Measurements from ENCODE around the gene ARID1B. TPM values are rescaled to one million over a fixed set of nuclear protein-coding genes. Genes with fewer than 3 reads are reported as not detected.

The ARID1B gene
- polyA plus RNA-seq, 1 experiment = 17.0 TPM

DNA sequence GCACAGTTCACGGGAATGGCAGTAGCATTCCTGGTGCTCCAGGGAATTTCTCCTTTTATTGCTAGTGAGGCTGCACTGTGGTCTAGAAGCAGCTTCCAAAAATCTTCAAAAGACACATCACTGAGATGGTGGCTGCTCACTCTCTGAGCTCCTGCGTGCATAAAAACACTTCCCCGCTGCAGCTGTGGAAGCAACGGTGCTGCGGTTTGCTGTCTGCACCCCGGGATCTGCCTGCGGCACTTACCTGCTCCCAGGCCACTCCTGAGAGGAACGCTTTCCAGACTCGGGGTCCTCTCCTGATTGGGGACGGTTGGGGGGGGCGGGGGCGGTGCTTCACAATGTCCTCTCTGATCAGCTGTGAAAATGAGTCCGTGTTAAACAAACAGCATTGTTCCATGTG lies 468.3 kb downstream of the ARID1B start:
- ChIA-PET CTCF (interaction anchor here (1.4 to 2.3 kb wide), 2 partner anchors 10 to 32 kb away, joined by 3 to 7 read pairs; no protein-coding TSS in a partner anchor), POLR2A (interaction anchor here (0.8 kb wide), 1 partner anchor 9 kb away, joined by 4 read pairs; no protein-coding TSS in a partner anchor)
- DNase-seq (ENCODE audit: low read depth) = no peak
- TF ChIP-seq, protein P1, sequence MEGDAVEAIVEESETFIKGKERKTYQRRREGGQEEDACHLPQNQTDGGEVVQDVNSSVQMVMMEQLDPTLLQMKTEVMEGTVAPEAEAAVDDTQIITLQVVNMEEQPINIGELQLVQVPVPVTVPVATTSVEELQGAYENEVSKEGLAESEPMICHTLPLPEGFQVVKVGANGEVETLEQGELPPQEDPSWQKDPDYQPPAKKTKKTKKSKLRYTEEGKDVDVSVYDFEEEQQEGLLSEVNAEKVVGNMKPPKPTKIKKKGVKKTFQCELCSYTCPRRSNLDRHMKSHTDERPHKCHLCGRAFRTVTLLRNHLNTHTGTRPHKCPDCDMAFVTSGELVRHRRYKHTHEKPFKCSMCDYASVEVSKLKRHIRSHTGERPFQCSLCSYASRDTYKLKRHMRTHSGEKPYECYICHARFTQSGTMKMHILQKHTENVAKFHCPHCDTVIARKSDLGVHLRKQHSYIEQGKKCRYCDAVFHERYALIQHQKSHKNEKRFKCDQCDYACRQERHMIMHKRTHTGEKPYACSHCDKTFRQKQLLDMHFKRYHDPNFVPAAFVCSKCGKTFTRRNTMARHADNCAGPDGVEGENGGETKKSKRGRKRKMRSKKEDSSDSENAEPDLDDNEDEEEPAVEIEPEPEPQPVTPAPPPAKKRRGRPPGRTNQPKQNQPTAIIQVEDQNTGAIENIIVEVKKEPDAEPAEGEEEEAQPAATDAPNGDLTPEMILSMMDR (IDR thresholded peaks at IDR 0.05; ENCODE audit: insufficient read depth, low read depth, low read length) = no peak
- no peaks in the 10 kb centered on the region for H3K36me3 ChIP-seq (ENCODE audit: control insufficient read depth, insufficient read depth, low read length)
- peaks cover 10% of the 10 kb centered on the region for H3K27me3 ChIP-seq (ENCODE audit: control insufficient read depth, insufficient read depth, low read length)
- H3K4me3 ChIP-seq (ENCODE audit: low read depth, low read length) = no peak overlapping the region

DNA sequence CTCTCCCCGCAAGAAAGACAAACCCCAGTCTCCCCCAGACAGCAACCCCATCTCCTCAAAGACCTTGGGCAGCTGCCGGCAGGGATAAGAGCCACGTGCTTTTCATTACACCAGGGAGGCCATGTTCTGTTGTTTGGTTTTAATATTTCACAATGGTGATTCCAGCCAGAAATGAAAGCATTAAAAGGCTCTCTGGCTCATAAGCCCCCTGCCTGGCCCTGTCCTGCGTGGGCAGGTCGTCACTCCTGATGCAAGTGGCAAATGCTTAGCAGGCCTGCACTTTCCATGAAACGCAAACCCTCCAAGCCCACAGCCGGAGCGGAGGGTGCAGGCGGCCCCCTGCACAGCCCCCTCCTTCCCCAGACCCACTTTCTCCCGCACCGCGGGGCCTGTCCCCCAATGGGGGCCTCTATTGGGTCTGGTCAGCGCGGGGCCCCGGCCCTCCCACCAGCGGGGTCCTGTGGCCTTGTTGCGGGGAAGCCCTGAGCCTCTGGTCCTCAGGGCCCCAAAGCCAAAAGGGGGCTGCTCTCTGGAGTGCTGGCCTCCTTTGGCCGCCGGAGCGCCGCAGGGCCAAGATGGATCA lies 469.0 kb downstream of the ARID1B start:
- POLR2A ChIA-PET = interaction anchor here (0.8 kb wide), 1 partner anchor 8 kb away, joined by 4 read pairs; no protein-coding TSS in a partner anchor
- no peak for DNase-seq (ENCODE audit: low read depth)
- no peaks in the 10 kb centered on the region for H3K36me3 ChIP-seq (ENCODE audit: control insufficient read depth, insufficient read depth, low read length)
- TF ChIP-seq, protein P1 (IDR thresholded peaks at IDR 0.05; ENCODE audit: insufficient read depth, low read depth, low read length) = no peak
- H3K27me3 ChIP-seq (ENCODE audit: control insufficient read depth, insufficient read depth, low read length) = peaks cover 12% of the 10 kb centered on the region
- CTCF ChIA-PET = interaction anchor here (1.4 to 2.3 kb wide), 2 partner anchors 11 to 32 kb away, joined by 3 to 7 read pairs; no protein-coding TSS in a partner anchor
- no peak overlapping the region for H3K4me3 ChIP-seq (ENCODE audit: low read depth, low read length)

DNA sequence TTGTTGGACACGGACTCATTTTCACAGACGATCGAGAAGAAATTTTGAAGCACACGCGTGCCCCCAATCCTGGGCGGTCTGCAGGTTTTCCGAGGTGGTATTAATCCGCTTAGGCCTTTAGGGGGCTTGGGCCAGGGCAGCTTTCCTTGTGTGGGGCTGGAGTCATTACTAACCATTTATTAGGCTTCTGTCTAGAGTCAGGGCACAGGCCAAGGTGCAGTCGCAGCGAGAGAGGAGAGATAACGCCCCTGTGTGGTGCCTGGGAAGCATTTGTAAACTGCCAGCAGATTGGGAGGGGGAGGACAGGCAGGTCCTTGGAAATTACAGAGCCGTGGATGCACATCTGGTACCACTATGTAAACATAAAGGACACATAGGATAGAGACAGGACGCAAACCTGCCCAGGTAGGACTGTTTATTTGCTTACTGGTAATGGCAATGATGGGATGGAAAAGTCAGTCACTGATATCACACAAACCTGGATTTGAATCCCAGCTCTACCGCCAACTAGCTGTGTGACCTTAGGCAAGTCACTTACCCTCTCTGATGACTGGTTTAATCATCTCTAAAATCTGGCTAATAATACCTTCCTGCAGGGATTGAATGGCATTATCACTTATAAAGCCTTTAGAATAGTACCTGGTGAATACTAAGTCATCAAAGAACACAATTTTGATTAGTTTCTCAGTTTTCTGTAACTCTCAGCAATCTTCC lies 469.8 kb downstream of the ARID1B start:
- H3K36me3 ChIP-seq (ENCODE audit: control insufficient read depth, insufficient read depth, low read length) = no peaks in the 10 kb centered on the region
- CTCF ChIA-PET = no interaction called here
- H3K4me3 ChIP-seq (ENCODE audit: low read depth, low read length) = no peak overlapping the region
- H3K27me3 ChIP-seq (ENCODE audit: control insufficient read depth, insufficient read depth, low read length) = peaks cover 12% of the 10 kb centered on the region
- TF ChIP-seq, protein P1 (IDR thresholded peaks at IDR 0.05; ENCODE audit: insufficient read depth, low read depth, low read length) = no peak
- no peak for DNase-seq (ENCODE audit: low read depth)
- POLR2A ChIA-PET = no interaction called here

DNA sequence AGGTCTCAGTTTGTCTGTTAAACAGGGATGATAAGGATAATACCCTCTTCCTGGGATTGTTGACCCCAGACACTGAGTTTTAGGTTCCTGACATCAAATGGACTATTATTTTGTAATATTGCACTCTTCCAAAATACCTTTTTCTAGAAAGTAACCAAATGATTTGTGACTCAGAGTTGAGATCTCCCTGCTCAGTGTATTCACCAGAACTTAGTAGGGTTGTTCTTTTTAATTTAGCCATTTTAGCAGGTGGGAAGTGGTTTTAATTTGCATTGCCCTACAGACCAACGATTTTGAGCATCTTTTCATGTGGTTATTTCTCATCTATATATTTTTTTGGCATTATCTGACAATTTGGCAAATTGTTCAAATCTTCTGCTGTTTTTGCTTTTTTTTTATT lies 471.1 kb downstream of the ARID1B start:
- POLR2A ChIA-PET = no interaction called here
- TF ChIP-seq, protein P1 (IDR thresholded peaks at IDR 0.05; ENCODE audit: insufficient read depth, low read depth, low read length) = no peak
- no peak for DNase-seq (ENCODE audit: low read depth)
- peaks cover 16% of the 10 kb centered on the region for H3K27me3 ChIP-seq (ENCODE audit: control insufficient read depth, insufficient read depth, low read length)
- CTCF ChIA-PET = no interaction called here
- H3K4me3 ChIP-seq (ENCODE audit: low read depth, low read length) = no peak overlapping the region
- H3K36me3 ChIP-seq (ENCODE audit: control insufficient read depth, insufficient read depth, low read length) = no peaks in the 10 kb centered on the region

DNA sequence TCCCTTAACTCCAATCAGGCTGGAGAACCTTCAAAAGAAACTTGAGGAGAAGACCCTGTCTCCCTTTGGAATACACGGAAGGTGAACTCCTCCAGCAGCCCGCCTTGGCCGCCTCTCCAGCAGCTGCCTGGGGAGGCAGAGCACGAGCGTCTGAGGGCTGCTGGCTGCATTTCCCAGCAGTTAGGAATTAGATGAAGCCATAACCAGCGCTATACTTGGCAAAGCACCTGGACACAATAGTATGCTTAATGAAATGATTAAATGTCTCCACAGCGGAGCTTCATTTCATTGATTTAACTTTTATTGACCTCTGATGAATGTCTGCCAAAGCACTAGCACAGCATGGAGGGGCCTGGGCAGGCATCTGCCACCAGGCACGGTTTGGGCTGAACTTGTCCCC lies 472.6 kb downstream of the ARID1B start:
- peaks cover 16% of the 10 kb centered on the region for H3K27me3 ChIP-seq (ENCODE audit: control insufficient read depth, insufficient read depth, low read length)
- no peak for DNase-seq (ENCODE audit: low read depth)
- POLR2A ChIA-PET = no interaction called here
- TF ChIP-seq, protein P1 (IDR thresholded peaks at IDR 0.05; ENCODE audit: insufficient read depth, low read depth, low read length) = no peak
- H3K4me3 ChIP-seq (ENCODE audit: low read depth, low read length) = no peak overlapping the region
- CTCF ChIA-PET = interaction anchor here (0.6 to 3.7 kb wide), 2 partner anchors 16 to 25 kb away, joined by 3 to 15 read pairs; no protein-coding TSS in a partner anchor
- H3K36me3 ChIP-seq (ENCODE audit: control insufficient read depth, insufficient read depth, low read length) = no peaks in the 10 kb centered on the region

All from BJ (cell line).